Measurements from ENCODE around the gene TRIM2. TPM values are rescaled to one million over a fixed set of nuclear protein-coding genes. Genes with fewer than 3 reads are reported as not detected.
"Not testable (repeated sequence)": the region's sequence is repeated elsewhere in the genome, so short reads cannot be mapped to it uniquely, and the experiment has no call there.

The TRIM2 gene
- polyA plus RNA-seq = 105 TPM
- long read RNA-seq, donor 1, full-length matches to known transcripts = 3 of 13 reads
- long read RNA-seq, donor 1, partial matches to known transcripts = 10 of 13 reads
- long read RNA-seq, donor 1, other reads (novel, unspliced or antisense) = 0 of 13 reads
- long read RNA-seq, donor 2, full-length matches to known transcripts = 7 of 171 reads
- long read RNA-seq, donor 2, partial matches to known transcripts = 164 of 171 reads
- long read RNA-seq, donor 2, other reads (novel, unspliced or antisense) = 0 of 171 reads
- long read RNA-seq, donor 3, full-length matches to known transcripts = 6 of 35 reads
- long read RNA-seq, donor 3, partial matches to known transcripts = 29 of 35 reads
- long read RNA-seq, donor 3, other reads (novel, unspliced or antisense) = 0 of 35 reads
- long read RNA-seq, donor 4 = 0 reads
- long read RNA-seq, donor 5, full-length matches to known transcripts = 4 of 4 reads
- long read RNA-seq, donor 5, partial matches to known transcripts = 0 of 4 reads
- long read RNA-seq, donor 5, other reads (novel, unspliced or antisense) = 0 of 4 reads
- long read RNA-seq, donor 6, full-length matches to known transcripts = 9 of 28 reads
- long read RNA-seq, donor 6, partial matches to known transcripts = 19 of 28 reads
- long read RNA-seq, donor 6, other reads (novel, unspliced or antisense) = 0 of 28 reads
- long read RNA-seq, donor 7, full-length matches to known transcripts = 4 of 25 reads
- long read RNA-seq, donor 7, partial matches to known transcripts = 21 of 25 reads
- long read RNA-seq, donor 7, other reads (novel, unspliced or antisense) = 0 of 25 reads
- long read RNA-seq, donor 8, full-length matches to known transcripts = 5 of 20 reads
- long read RNA-seq, donor 8, partial matches to known transcripts = 15 of 20 reads
- long read RNA-seq, donor 8, other reads (novel, unspliced or antisense) = 0 of 20 reads
- long read RNA-seq, donor 9, full-length matches to known transcripts = 2 of 69 reads
- long read RNA-seq, donor 9, partial matches to known transcripts = 67 of 69 reads
- long read RNA-seq, donor 9, other reads (novel, unspliced or antisense) = 0 of 69 reads
- long read RNA-seq, donor 10, full-length matches to known transcripts = 6 of 19 reads
- long read RNA-seq, donor 10, partial matches to known transcripts = 13 of 19 reads
- long read RNA-seq, donor 10, other reads (novel, unspliced or antisense) = 0 of 19 reads
- long read RNA-seq, donor 11, full-length matches to known transcripts = 5 of 12 reads
- long read RNA-seq, donor 11, partial matches to known transcripts = 7 of 12 reads
- long read RNA-seq, donor 11, other reads (novel, unspliced or antisense) = 0 of 12 reads

GRCh38 chr4:153204247-153204671 lies at the start of gene TRIM2:
TSS of gene TRIM2 (plus strand) at chr4:153204443. CDS start at chr4:153204531, 88 bp downstream.
- peaks cover 7% of the 10 kb centered on the region for H3K36me3 ChIP-seq (ENCODE audit: control insufficient read depth, insufficient read depth, low read length)

GRCh38 chr4:153155686-153156085 lies 48.6 kb upstream of the TRIM2 start:
- Histone ChIP-seq H3K27me3 (ENCODE audit: control insufficient read depth, insufficient read depth, low read length) (no peaks in the 10 kb centered on the region), H3K9me3 (ENCODE audit: control insufficient read depth, low read depth, low read length) (no peaks in the 10 kb centered on the region), H3K4me1 (ENCODE audit: control insufficient read depth, insufficient read depth, low read length) (peaks cover 53% of the 10 kb centered on the region), H3K27ac (ENCODE audit: low read length) (peak overlapping the region; percentile 85), H3K36me3 (ENCODE audit: control insufficient read depth, insufficient read depth, low read length) (no peaks in the 10 kb centered on the region), H3K4me3 (ENCODE audit: low read length) (no peak overlapping the region)
- DNase-seq = peak in 1 of 2 donors; percentile 64
- no CpG with 5 or more reads among the region's 1 CpG for WGBS (ENCODE audit: insufficient coverage, low lambda C conversion rate)

More at GRCh38 chr4:153204247-153204671, at the start of gene TRIM2:
- no CpG with 5 or more reads among the region's 11 CpGs for WGBS (ENCODE audit: insufficient coverage, low lambda C conversion rate)
- H3K4me1 ChIP-seq (ENCODE audit: control insufficient read depth, insufficient read depth, low read length) = peaks cover 25% of the 10 kb centered on the region
- H3K4me3 ChIP-seq (ENCODE audit: low read length) = peak within 1 kb of the TSS; percentile 49
- H3K27me3 ChIP-seq (ENCODE audit: control insufficient read depth, insufficient read depth, low read length) = no peaks in the 10 kb centered on the region
- H3K27ac ChIP-seq (ENCODE audit: low read length) = peak within 1 kb of the TSS; percentile 99
- peak; percentile 92 to 97 for DNase-seq
- no peaks in the 10 kb centered on the region for H3K9me3 ChIP-seq (ENCODE audit: control insufficient read depth, low read depth, low read length)

GRCh38 chr4:153156263-153156662 lies 48.0 kb upstream of the TRIM2 start:
- Histone ChIP-seq H3K27me3 (ENCODE audit: control insufficient read depth, insufficient read depth, low read length) (no peaks in the 10 kb centered on the region), H3K4me3 (ENCODE audit: low read length) (no peak overlapping the region), H3K36me3 (ENCODE audit: control insufficient read depth, insufficient read depth, low read length) (no peaks in the 10 kb centered on the region), H3K9me3 (ENCODE audit: control insufficient read depth, low read depth, low read length) (no peaks in the 10 kb centered on the region), H3K27ac (ENCODE audit: low read length) (peak overlapping the region; percentile 85), H3K4me1 (ENCODE audit: control insufficient read depth, insufficient read depth, low read length) (peaks cover 53% of the 10 kb centered on the region)
- WGBS (ENCODE audit: insufficient coverage, low lambda C conversion rate) = 0% methylated on average over 1 of the region's 4 CpGs
- DNase-seq = no peak

- Histone ChIP-seq H3K27me3 (ENCODE audit: control insufficient read depth, insufficient read depth, low read length) (no peaks in the 10 kb centered on the region), H3K9me3 (ENCODE audit: control insufficient read depth, low read depth, low read length) (no peaks in the 10 kb centered on the region)
- WGBS (ENCODE audit: insufficient coverage, low lambda C conversion rate) = no CpG with 5 or more reads among the region's 5 CpGs
These were observed 47.5 kb upstream of the TRIM2 start for GRCh38 chr4:153156721-153157120.

GRCh38 chr4:153159016-153159415 lies 45.2 kb upstream of the TRIM2 start:
- H3K27me3 ChIP-seq (ENCODE audit: control insufficient read depth, insufficient read depth, low read length) = no peaks in the 10 kb centered on the region
- 0% methylated on average over 2 of the region's 4 CpGs for WGBS (ENCODE audit: insufficient coverage, low lambda C conversion rate)
- H3K36me3 ChIP-seq (ENCODE audit: control insufficient read depth, insufficient read depth, low read length) = no peaks in the 10 kb centered on the region
- H3K4me3 ChIP-seq (ENCODE audit: low read length) = no peak overlapping the region
- H3K27ac ChIP-seq (ENCODE audit: low read length) = peak overlapping the region; percentile 63
- H3K4me1 ChIP-seq (ENCODE audit: control insufficient read depth, insufficient read depth, low read length) = peaks cover 45% of the 10 kb centered on the region
- no peaks in the 10 kb centered on the region for H3K9me3 ChIP-seq (ENCODE audit: control insufficient read depth, low read depth, low read length)
- DNase-seq = peak; percentile 57 to 84

More at GRCh38 chr4:153156721-153157120, 47.5 kb upstream of the TRIM2 start:
- no peaks in the 10 kb centered on the region for H3K36me3 ChIP-seq (ENCODE audit: control insufficient read depth, insufficient read depth, low read length)
- H3K27ac ChIP-seq (ENCODE audit: low read length) = peak overlapping the region; percentile 85
- DNase-seq = peak; percentile 77 to 91
- H3K4me1 ChIP-seq (ENCODE audit: control insufficient read depth, insufficient read depth, low read length) = peaks cover 50% of the 10 kb centered on the region
- no peak overlapping the region for H3K4me3 ChIP-seq (ENCODE audit: low read length)

GRCh38 chr4:153159728-153160221 lies 44.5 kb upstream of the TRIM2 start:
- Histone ChIP-seq H3K27ac (ENCODE audit: low read length) (peak overlapping the region; percentile 63), H3K36me3 (ENCODE audit: control insufficient read depth, insufficient read depth, low read length) (no peaks in the 10 kb centered on the region), H3K9me3 (ENCODE audit: control insufficient read depth, low read depth, low read length) (no peaks in the 10 kb centered on the region), H3K27me3 (ENCODE audit: control insufficient read depth, insufficient read depth, low read length) (no peaks in the 10 kb centered on the region), H3K4me3 (ENCODE audit: low read length) (no peak overlapping the region), H3K4me1 (ENCODE audit: control insufficient read depth, insufficient read depth, low read length) (peaks cover 38% of the 10 kb centered on the region)
- DNase-seq = peak in 1 of 2 donors; percentile 46
- 70% methylated on average over 4 of the region's 5 CpGs for WGBS (ENCODE audit: insufficient coverage, low lambda C conversion rate)

GRCh38 chr4:153160821-153161220 lies 43.4 kb upstream of the TRIM2 start:
- Histone ChIP-seq H3K36me3 (ENCODE audit: control insufficient read depth, insufficient read depth, low read length) (no peaks in the 10 kb centered on the region), H3K4me1 (ENCODE audit: control insufficient read depth, insufficient read depth, low read length) (peaks cover 34% of the 10 kb centered on the region), H3K9me3 (ENCODE audit: control insufficient read depth, low read depth, low read length) (no peaks in the 10 kb centered on the region), H3K4me3 (ENCODE audit: low read length) (no peak overlapping the region), H3K27ac (ENCODE audit: low read length) (no peak overlapping the region), H3K27me3 (ENCODE audit: control insufficient read depth, insufficient read depth, low read length) (no peaks in the 10 kb centered on the region)
- no peak for DNase-seq
- WGBS (ENCODE audit: insufficient coverage, low lambda C conversion rate) = 100% methylated on average over 1 of the region's 4 CpGs

GRCh38 chr4:153161226-153161963 lies 42.8 kb upstream of the TRIM2 start:
- no peaks in the 10 kb centered on the region for H3K36me3 ChIP-seq (ENCODE audit: control insufficient read depth, insufficient read depth, low read length)
- H3K27me3 ChIP-seq (ENCODE audit: control insufficient read depth, insufficient read depth, low read length) = no peaks in the 10 kb centered on the region
- no peak for DNase-seq
- peaks cover 28% of the 10 kb centered on the region for H3K4me1 ChIP-seq (ENCODE audit: control insufficient read depth, insufficient read depth, low read length)
- WGBS (ENCODE audit: insufficient coverage, low lambda C conversion rate) = no CpG with 5 or more reads among the region's 7 CpGs
- no peak overlapping the region for H3K27ac ChIP-seq (ENCODE audit: low read length)
- no peak overlapping the region for H3K4me3 ChIP-seq (ENCODE audit: low read length)
- no peaks in the 10 kb centered on the region for H3K9me3 ChIP-seq (ENCODE audit: control insufficient read depth, low read depth, low read length)

- H3K4me3 ChIP-seq (ENCODE audit: low read length); H3K9me3 ChIP-seq (ENCODE audit: control insufficient read depth, low read depth, low read length); H3K36me3 ChIP-seq (ENCODE audit: control insufficient read depth, insufficient read depth, low read length); H3K27ac ChIP-seq (ENCODE audit: low read length); H3K4me1 ChIP-seq (ENCODE audit: control insufficient read depth, insufficient read depth, low read length); H3K27me3 ChIP-seq (ENCODE audit: control insufficient read depth, insufficient read depth, low read length); DNase-seq: not testable (repeated sequence)
- 100% methylated on average over 2 of the region's 5 CpGs for WGBS (ENCODE audit: insufficient coverage, low lambda C conversion rate)
These were observed 39.0 kb upstream of the TRIM2 start for GRCh38 chr4:153165236-153165635.
